Transverse colon (tissue), 3 donors: ENCODE results near the gene TUT4.

Experiments used
- POLR2A ChIP-seq: fragments of 450-650 bp; IDR thresholded peaks from one replicate; pipeline ENCODE4 v1.6.1; 2016; ENCODE audit warnings: antibody characterized with exemption, mild to moderate bottlenecking, moderate library complexity
- TF ChIP-seq, protein P1 (sequence below), 5 experiments: fragments of 200-600 bp in 3 of 5; fragments of 450-650 bp in 2 of 5; sonication (generic) in 3 of 5; IDR thresholded peaks; 1 replicate in 2 of 5; 2 replicates in 3 of 5; pipeline ENCODE4 v1.5.1; 2016 to 2017; ENCODE audit warnings: antibody characterized with exemption in 5 of 5, inconsistent platforms in 3 of 5, mild to moderate bottlenecking in 2 of 5, moderate library complexity in 1 of 5

- TF ChIP-seq, protein P1, sequence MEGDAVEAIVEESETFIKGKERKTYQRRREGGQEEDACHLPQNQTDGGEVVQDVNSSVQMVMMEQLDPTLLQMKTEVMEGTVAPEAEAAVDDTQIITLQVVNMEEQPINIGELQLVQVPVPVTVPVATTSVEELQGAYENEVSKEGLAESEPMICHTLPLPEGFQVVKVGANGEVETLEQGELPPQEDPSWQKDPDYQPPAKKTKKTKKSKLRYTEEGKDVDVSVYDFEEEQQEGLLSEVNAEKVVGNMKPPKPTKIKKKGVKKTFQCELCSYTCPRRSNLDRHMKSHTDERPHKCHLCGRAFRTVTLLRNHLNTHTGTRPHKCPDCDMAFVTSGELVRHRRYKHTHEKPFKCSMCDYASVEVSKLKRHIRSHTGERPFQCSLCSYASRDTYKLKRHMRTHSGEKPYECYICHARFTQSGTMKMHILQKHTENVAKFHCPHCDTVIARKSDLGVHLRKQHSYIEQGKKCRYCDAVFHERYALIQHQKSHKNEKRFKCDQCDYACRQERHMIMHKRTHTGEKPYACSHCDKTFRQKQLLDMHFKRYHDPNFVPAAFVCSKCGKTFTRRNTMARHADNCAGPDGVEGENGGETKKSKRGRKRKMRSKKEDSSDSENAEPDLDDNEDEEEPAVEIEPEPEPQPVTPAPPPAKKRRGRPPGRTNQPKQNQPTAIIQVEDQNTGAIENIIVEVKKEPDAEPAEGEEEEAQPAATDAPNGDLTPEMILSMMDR (IDR thresholded peaks at IDR 0.05) = no peak
- no peak for TF ChIP-seq POLR2A
These were observed 20.6 kb downstream of the TUT4 start for GRCh38 chr1:52532247-52532646.
